ENCODE results near the gene UBE2D4.

DNA sequence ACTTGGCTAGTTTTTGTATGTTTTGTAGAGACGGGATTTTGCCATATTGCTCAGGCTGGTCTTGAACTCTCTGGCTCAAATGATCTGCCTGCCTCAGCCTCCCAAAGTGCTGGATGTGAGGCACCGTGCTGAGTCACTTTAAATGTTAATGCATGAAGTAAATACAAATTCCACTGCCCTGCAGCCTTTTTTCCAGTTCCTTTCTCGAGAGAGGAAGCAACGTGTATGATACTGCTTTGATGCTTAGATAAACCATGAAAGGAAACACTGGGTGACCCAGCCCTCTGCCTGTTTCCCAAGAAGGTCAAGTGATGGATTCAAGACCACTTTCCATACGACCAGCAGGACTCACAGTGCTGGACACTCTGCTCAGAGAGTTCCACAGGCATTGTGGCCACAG lies 45.6 kb upstream of the UBE2D4 start:
- TF ChIP-seq YY1 (IDR thresholded peaks at IDR 0.05; ENCODE audit: insufficient read depth, insufficient read length), result no peak
- no peak for TF ChIP-seq ZNF274 (IDR thresholded peaks at IDR 0.05; ENCODE audit: low read depth, low read length)

All from NT2/D1 (cell line).